ENCODE measurements around the gene KRTAP4-9.
"Not testable (repeated sequence)": the region's sequence is repeated elsewhere in the genome, so short reads cannot be mapped to it uniquely, and the experiment has no call there.

Gene KRTAP4-9

DNA sequence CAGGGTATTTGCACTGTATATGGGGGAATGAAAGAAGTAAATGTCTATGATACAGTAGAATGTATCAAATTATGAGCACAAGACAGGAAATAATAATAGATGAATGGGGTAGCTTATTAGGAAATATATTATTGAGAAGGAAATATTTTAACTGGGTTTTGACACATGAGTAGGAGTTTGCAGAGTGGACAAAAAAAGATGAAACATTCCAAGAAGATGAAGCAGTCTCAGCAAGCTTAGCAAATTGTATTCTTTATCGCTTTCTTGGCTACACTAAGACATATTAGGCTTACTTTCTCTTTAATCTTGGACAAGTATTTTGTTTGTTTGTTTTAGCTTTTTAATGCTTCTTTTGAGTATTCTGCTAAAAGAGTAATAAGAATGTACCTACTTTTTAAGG, 1.3 kb upstream of the KRTAP4-9 start:
- DNase-seq = no peak
- H3K9me3 Mint-ChIP-seq = no peaks in the 10 kb centered on the region
- no peak overlapping the region for H3K27ac Mint-ChIP-seq
- H3K36me3 Mint-ChIP-seq (ENCODE audit: insufficient read depth) = no peaks in the 10 kb centered on the region
- H3K27me3 Mint-ChIP-seq = peaks cover 24 to 39% of the 10 kb centered on the region in 2 donors
- H3K4me3 Mint-ChIP-seq = no peak overlapping the region
- H3K4me1 Mint-ChIP-seq (ENCODE audit: low read depth in 2 of 2) = peaks cover 0 to 4% of the 10 kb centered on the region in 2 donors
- no peak for ATAC-seq (replicated peaks)

DNA sequence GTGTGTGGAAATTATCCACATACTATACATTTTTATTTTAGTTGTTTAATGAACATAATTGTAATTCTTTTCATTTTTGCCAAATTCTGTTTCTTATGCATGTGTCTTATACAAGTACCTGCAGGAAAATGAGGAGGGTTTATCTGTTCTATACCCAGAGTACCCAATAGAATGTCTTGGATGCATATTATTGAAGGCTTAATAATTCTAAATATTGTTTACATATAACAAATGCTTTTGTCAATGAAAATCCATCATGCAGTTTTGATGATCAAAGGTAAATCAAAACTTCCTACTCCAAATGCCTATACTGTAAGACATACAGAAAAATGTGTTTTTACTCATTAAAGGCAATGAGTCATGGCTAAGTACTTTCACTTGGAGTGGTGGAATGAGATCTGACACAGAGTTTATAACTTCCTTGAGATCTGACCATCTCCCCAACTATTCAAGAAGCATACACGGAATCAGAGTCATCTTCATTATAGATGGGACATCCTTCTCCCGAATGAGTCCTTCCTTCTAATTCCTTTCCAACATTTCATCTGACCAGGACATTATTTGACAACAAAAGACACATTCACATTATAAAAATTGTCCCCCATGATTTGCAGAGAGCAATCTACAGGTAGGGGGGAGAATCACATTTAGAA, 677 bp upstream of the KRTAP4-9 start:
- not testable (repeated sequence) for H3K27ac Mint-ChIP-seq; ATAC-seq (replicated peaks); H3K4me1 Mint-ChIP-seq (ENCODE audit: low read depth in 2 of 2); DNase-seq; H3K4me3 Mint-ChIP-seq; H3K9me3 Mint-ChIP-seq; H3K36me3 Mint-ChIP-seq (ENCODE audit: insufficient read depth)
- H3K27me3 Mint-ChIP-seq = peaks cover 22 to 41% of the 10 kb centered on the region in 2 donors

DNA sequence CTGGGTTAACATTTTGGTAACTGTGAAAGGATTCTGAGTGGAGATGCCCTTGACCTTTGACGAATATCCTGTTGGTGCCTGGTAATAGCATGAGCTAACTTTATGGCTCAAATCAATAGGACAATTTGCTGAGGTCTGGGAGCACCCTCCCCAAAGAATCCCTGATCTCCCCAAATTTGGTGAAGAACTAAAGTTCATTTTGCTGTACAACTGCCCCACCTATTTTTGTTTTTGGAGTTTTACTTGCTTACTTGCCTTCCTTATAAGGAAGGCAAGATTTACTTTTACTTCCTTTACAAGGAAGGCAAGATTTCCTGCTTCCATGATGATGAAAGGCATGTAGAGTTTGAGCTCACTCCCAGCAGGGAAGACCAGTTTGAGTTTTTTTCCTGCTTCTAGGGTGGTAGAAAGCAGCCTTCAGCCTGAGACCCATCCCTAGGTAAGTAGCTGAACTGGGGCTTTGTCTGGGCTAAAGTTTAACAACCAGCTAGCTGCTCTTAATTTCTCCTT, 2.8 kb downstream of the KRTAP4-9 start:
- DNase-seq (no peak), ATAC-seq (replicated peaks) (no peak)
- H3K27ac Mint-ChIP-seq = no peak overlapping the region
- peaks cover 0 to 4% of the 10 kb centered on the region in 2 donors for H3K4me1 Mint-ChIP-seq (ENCODE audit: low read depth in 2 of 2)
- no peaks in the 10 kb centered on the region for H3K9me3 Mint-ChIP-seq
- no peaks in the 10 kb centered on the region for H3K36me3 Mint-ChIP-seq (ENCODE audit: insufficient read depth)
- H3K27me3 Mint-ChIP-seq = peaks cover 11 to 31% of the 10 kb centered on the region in 2 donors
- H3K4me3 Mint-ChIP-seq = no peak overlapping the region

DNA sequence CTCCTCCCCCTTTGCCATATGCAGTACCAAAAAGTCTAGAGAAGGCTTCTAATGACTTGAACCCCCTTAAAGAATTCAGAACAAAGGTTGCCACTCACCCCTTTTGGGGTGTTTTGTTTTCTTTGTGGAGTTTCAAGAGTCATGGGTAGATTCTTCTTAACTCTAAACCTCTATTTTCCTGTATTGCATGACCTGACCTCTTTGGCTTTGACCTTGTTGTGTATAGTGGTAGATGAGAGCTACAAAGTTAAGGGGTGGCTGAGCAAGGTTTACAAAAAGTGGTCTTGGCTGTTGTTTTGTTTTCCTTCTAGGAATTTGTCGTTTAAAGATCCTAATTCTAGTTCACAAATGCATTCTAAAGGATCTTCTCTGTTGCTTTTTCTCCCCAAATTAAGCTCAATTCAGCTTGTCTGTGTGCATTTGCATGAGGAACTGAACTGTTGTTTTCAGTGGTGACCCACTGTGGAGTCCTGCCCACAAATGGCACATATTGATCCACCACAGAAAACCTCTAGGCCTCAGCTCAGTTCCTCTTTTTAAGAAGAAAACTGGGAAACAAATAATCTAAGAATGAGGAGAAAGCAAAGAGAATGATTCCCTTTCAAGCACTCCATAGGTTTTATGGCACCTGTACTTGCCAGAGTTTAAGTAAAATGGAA, 3.7 kb downstream of the KRTAP4-9 start:
- H3K27me3 Mint-ChIP-seq = peaks cover 13 to 31% of the 10 kb centered on the region in 2 donors
- not testable (repeated sequence) for H3K36me3 Mint-ChIP-seq (ENCODE audit: insufficient read depth); H3K4me3 Mint-ChIP-seq; H3K27ac Mint-ChIP-seq; H3K4me1 Mint-ChIP-seq (ENCODE audit: low read depth in 2 of 2); H3K9me3 Mint-ChIP-seq; ATAC-seq (replicated peaks); DNase-seq

DNA sequence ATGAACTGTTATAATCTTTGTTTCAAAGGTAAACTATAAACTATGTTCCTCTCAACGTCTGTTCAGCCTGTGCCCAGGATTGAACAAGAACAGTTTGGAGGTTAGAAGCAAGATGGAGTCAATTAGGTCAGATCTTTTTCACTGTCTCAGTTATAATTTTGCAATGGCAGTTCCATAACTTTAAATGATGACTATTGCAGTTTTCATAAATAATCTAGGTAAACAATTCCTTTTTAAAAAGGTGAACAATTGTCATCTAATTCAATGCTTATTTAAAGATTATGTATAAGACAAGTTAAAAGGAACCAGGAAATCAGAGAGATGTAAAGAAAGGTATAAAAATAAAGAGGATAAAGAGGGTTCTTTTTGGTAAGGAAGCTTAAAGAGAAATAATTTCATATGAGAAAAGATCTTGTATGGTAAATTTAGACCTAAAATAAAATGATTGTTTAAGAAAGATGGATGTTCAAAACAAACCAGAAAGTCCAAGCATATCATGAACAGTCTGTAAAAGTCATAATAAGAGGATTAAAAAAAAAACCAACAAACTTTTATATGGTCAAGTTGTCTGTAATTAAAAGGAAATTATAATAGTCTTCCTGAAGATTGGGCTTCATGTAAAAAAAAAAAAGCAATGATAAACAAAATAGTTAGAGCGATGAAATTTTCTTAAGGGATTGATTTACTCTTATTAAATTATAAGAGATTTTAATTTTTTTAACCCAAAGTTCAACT, 6.1 kb downstream of the KRTAP4-9 start:
- Mint-ChIP-seq H3K4me1 (ENCODE audit: low read depth in 2 of 2) (peaks cover under 1 to 4% of the 10 kb centered on the region in 2 donors), H3K4me3 (no peak overlapping the region), H3K27ac (no peak overlapping the region), H3K9me3 (no peaks in the 10 kb centered on the region), H3K27me3 (peaks cover 29 to 41% of the 10 kb centered on the region in 2 donors), H3K36me3 (ENCODE audit: insufficient read depth) (no peaks in the 10 kb centered on the region)
- DNase-seq = no peak
- ATAC-seq (replicated peaks) = no peak

DNA sequence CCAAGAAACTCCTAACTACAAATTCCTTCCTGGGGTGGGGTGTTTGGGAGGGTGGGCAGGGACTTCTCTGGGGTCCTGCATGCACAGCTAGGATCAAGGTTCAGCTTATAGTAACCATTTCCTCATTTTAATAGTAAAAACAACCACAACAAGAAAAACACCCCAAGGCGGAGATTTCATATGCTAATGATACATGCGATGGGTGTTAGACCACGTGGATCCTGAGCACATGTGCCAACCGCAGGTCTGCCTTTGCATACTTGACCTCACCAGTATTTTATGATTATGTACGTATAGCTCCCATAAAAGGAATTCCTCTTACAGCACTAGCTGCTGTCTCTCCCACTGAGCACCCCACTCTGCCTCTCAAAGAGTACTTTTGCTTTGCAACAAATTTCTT, 11.1 kb downstream of the KRTAP4-9 start:
- Mint-ChIP-seq H3K4me1 (ENCODE audit: low read depth in 2 of 2) (peaks cover 12 to 21% of the 10 kb centered on the region in 2 donors), H3K27ac (no peak overlapping the region), H3K27me3 (peaks cover 32 to 49% of the 10 kb centered on the region in 2 donors), H3K9me3 (no peaks in the 10 kb centered on the region), H3K4me3 (no peak overlapping the region), H3K36me3 (ENCODE audit: insufficient read depth) (peaks cover 4% of the 10 kb centered on the region)
- peak; percentile 44 for ATAC-seq (replicated peaks)
- no peak for DNase-seq

DNA sequence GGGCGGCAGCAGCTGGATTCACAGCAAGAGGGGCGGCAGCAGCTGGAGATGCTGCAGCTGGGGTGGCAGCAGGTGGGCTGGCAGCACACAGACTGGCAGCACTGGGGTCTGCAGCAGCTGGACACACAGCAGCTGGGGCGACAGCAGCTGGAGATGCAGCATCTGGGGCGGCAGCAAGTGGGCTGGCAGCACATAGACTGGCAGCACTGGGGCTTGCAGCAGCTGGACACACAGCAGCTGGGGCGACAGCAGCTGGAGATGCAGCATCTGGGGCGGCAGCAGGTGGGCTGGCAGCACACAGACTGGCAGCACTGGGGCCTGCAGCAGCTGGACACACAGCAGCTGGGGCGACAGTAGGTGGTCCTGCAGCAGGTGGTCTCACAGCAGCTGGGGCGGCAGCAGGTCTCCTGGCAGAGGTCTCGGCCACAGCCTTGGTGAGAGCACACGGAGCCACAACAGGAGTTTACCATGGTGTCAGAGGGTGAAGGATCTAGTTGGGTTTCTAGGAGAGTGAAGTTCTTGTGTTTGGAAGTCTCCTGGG, 12.7 kb downstream of the KRTAP4-9 start, which contains the start of gene KRTAP4-11:
KRTAP4-11 (minus strand) TSS at position 528 of the 541 bp plus-strand sequence; CDS start at position 470, 58 bp downstream.
- H3K4me1 Mint-ChIP-seq (ENCODE audit: low read depth in 2 of 2) = peaks cover 12 to 22% of the 10 kb centered on the region in 2 donors
- not testable (repeated sequence) for H3K4me3 Mint-ChIP-seq; H3K27ac Mint-ChIP-seq; H3K36me3 Mint-ChIP-seq (ENCODE audit: insufficient read depth); ATAC-seq (replicated peaks); H3K9me3 Mint-ChIP-seq; DNase-seq
- peaks cover 39 to 52% of the 10 kb centered on the region in 2 donors for H3K27me3 Mint-ChIP-seq

DNA sequence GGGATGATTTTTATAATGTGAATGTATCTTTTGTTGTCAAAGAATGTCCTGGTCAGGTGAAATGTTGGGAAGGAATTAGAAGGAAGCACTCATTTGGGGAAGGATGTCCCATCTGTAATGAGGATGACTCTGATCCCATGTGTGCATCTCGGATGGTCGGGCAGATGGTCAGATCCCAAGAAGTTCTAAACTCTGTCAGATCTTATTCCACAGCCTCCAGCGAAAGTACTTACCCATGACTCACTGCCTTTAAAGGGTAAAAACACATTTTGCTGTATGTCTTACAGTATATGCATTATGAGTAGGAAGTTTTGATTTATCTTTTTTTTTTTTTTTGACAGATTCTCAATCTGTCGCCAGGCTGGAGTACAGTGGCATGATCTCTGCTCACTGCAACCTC, 13.5 kb downstream of the KRTAP4-9 start:
- H3K9me3 Mint-ChIP-seq = no peaks in the 10 kb centered on the region
- DNase-seq (no peak), ATAC-seq (replicated peaks) (no peak)
- H3K27ac Mint-ChIP-seq = no peak overlapping the region
- H3K4me3 Mint-ChIP-seq = no peak overlapping the region
- peaks cover 19 to 28% of the 10 kb centered on the region in 2 donors for H3K4me1 Mint-ChIP-seq (ENCODE audit: low read depth in 2 of 2)
- H3K27me3 Mint-ChIP-seq = peaks cover 45 to 60% of the 10 kb centered on the region in 2 donors
- H3K36me3 Mint-ChIP-seq (ENCODE audit: insufficient read depth) = peaks cover 4% of the 10 kb centered on the region

DNA sequence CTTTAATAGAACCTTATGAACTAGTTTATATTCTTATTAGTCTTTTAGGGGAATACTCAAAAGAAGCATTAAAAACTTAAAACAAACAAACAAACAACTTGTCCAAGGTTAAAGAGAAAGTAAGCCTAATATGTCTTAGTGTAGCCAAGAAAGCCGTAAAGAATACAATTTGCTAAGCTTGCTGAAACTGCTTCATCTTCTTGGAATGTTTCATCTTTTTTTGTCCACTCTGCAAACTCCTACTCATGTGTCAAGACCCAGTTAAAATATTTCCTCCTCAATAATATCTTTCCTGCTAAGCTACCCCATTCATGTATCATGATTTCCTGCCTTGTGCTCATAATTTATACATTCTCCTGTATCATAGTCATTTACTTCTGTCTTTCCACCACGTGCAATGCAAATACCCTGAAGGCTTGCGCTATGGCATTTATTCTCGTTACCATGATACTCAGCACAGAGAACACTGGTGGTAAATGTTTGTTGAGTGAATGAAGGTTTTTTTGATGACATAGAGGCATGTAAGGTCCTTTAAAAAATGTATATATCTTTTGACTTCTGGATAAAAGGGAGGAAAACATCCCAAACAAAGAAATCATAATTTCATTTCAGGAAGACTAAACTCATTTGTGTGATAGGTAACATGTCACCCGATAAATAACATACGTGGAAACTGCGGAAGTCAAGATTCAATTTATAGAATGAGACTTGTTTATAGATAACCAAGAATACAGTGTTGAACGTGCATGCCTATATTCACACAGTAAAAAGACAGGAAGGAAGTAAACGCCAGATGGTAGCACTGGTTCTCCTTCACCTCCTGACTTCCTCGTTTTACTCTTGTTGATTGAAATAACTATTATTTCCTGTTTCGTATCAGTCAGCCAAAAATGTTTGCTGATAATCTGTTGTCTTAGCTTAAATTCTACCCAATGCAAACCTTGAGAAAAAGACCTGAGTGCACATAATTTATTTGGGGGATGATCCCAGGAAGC, 14.8 kb downstream of the KRTAP4-9 start:
- not testable (repeated sequence) for H3K9me3 Mint-ChIP-seq; DNase-seq; H3K36me3 Mint-ChIP-seq (ENCODE audit: insufficient read depth)
- Mint-ChIP-seq H3K4me1 (ENCODE audit: low read depth in 2 of 2) (peaks cover 28 to 39% of the 10 kb centered on the region in 2 donors), H3K27me3 (peaks cover 39 to 48% of the 10 kb centered on the region in 2 donors), H3K27ac (peak overlapping the region in 1 of 2 donors; percentile 7), H3K4me3 (peak overlapping the region; percentile 7 to 20)
- ATAC-seq (replicated peaks) = peak; percentile 57

DNA sequence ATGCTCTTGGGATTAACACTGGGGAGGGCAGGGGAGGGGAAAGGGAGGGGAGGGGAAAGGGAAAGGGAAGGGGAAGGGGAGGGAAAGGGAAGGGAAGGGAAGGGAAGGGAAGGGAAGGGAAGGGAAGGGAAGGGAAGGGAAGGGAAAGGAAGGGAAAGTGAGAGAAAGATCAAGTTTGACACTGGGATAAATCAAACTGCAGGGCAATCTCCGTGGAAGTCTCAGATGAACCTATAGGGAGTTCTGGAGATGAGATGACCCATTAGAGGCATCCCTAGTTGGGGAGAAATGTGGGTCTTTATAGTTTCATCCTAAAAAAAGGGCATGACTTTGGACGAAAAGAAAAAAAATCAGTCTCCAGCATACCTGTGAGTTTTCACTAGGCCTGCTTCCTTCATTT, 16.6 kb downstream of the KRTAP4-9 start:
- ATAC-seq (replicated peaks) (no peak), DNase-seq (no peak)
- H3K4me3 Mint-ChIP-seq = no peak overlapping the region
- no peak overlapping the region for H3K27ac Mint-ChIP-seq
- H3K27me3 Mint-ChIP-seq = peaks cover 24 to 30% of the 10 kb centered on the region in 2 donors
- H3K4me1 Mint-ChIP-seq (ENCODE audit: low read depth in 2 of 2) = peaks cover 36 to 39% of the 10 kb centered on the region in 2 donors
- H3K36me3 Mint-ChIP-seq (ENCODE audit: insufficient read depth) = peaks cover 13% of the 10 kb centered on the region
- H3K9me3 Mint-ChIP-seq = no peaks in the 10 kb centered on the region

DNA sequence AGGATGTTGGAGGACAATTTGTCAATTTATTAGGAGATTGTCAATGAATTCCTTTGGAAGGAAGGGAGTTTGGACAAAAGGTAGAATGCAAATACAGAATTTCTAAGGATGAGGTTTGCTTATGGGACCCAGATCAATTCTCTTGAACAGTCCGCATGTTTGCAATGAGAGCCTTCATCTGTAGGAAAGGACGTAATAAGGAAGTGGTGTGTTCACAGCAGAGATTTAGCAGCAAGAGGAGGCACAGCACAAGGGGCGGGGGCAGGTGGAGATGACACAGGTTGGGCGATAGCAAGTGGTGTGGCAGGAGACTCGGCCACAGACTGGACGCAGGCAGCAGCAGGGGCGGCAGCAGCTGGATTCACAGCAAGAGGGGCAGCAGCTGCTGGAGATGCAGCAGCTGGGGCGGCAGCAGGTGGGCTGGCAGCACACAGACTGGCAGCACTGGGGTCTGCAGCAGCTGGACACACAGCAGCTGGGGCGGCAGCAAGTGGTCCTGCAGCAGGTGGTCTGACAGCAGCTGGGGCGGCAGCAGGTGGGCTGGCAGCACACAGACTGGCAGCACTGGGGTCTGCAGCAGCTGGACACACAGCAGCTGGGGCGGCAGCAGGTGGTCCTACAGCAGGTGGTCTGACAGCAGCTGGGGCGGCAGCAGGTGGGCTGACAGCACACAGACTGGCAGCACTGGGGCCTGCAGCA, 18.3 kb downstream of the KRTAP4-9 start:
- ATAC-seq (replicated peaks); H3K9me3 Mint-ChIP-seq; DNase-seq; H3K27ac Mint-ChIP-seq: not testable (repeated sequence)
- Mint-ChIP-seq H3K27me3 (peaks cover 13 to 14% of the 10 kb centered on the region in 2 donors), H3K4me1 (ENCODE audit: low read depth in 2 of 2) (peaks cover 33 to 36% of the 10 kb centered on the region in 2 donors), H3K36me3 (ENCODE audit: insufficient read depth) (peaks cover 13% of the 10 kb centered on the region), H3K4me3 (peak overlapping the region; percentile 48 to 68)

DNA sequence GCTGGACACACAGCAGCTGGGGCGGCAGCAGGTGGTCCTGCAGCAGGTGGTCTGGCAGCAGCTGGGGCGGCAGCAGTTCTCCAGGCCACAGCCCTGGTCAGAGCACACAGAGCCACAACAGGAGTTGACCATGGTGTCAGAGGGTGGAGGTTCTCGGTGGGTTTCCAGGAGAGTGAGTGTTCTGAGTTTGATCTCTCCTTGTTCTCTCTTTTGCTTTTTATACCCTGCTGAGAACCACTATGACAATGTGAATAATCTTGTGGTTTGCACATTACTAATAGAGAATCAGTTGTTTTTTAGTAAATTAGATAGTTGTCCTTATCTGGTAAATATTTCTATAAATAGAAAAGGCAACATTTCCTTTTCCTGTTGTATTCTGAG, 18.8 kb downstream of the KRTAP4-9 start, which contains the start of gene KRTAP4-12:
KRTAP4-12 (minus strand) TSS at position 192 of the 381 bp plus-strand sequence; CDS start at position 132, 60 bp downstream.
- peaks cover 12 to 14% of the 10 kb centered on the region in 2 donors for H3K27me3 Mint-ChIP-seq
- ATAC-seq (replicated peaks); H3K27ac Mint-ChIP-seq: not testable (repeated sequence)

More for the DNA sequence above, 18.8 kb downstream of the KRTAP4-9 start, which contains the start of gene KRTAP4-12:
- Mint-ChIP-seq H3K36me3 (ENCODE audit: insufficient read depth) (peaks cover 13% of the 10 kb centered on the region), H3K4me1 (ENCODE audit: low read depth in 2 of 2) (peaks cover 33 to 38% of the 10 kb centered on the region in 2 donors), H3K4me3 (peak within 1 kb of the TSS; percentile 48 to 68)
- not testable (repeated sequence) for H3K9me3 Mint-ChIP-seq, DNase-seq

Data from effector memory CD8-positive, alpha-beta T cell (primary cell).